GM10847 (cell line): ENCODE measurements around the gene CYGB.

ENCODE experiments used
- POLR2A ChIP-seq: IDR thresholded peaks from 2 replicates; pipeline ENCODE4 v1.6.1; 2011; ENCODE audit not compliant: insufficient read length; ENCODE audit errors: extremely low read depth

Gene CYGB

DNA sequence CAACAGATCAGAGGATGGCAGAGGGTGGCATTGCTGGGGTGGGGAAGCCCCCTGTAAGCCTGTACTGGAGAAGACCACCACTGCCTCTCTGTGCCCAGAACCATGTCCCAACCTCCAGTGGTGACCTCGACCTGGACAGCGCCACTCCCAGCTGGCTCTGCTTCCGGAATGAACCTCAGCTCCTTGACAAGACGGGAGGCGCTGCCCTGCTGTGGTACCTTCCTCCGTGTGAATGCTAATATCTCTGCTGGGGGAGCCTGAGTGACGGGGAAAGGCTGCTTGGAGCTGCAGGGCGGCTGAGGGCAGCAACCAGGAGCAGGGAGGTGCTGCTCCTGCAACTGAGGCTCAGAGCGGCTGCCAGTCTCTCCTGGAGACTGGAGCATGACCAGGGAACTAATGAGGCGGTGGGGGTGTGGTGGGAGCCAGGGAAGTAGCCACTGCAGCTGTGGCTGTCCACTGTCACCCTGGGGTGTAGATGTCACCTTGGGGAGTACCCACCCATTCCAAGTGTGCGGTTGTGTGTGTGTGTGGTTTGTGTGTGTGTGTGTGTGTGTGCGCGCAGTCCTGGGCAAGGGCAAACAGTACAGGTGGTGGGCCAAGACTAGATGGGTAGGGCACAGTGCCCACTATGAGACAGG is 8.5 kb upstream of the CYGB start:
- no peak for TF ChIP-seq POLR2A

DNA sequence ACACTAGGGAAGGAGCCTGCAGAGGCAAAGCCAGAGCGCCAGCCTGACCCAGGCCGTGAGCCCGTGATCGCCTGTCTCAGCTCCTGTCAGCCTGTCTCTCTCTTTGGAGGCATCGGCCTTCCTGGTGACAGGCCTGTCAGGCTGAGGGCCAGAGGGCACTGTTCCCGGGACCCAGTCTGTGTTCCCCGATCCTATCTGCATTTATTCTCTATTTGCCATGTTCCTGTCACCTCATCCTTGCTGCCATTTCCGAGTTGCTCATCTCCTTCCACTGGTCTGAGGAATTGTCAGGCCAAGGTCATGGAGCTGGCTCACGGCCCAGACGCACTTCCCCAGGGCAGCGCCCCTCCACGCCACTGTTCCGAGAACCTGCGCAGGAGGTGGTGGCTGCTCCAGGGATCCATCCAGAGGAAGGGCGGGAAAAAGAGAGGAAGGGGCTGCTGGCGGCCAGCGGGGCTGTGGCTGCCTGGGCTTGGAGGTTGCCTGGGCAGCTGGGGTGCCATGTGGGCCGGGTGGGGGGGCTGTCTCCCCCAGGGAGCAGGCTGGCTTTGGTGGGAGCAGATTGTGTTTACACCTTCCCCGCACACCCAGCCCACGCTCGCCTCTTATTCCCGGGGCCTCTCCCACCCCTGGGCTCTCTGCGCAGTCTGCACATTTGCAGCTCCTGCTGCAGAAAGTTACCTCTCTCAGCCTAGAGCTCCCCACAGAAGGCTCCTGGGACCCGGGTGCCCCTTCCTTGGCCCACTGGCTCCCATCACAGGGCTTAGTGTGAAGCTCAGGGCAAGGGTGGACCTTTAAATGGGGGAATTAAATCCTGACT is 7.2 kb upstream of the CYGB start:
- TF ChIP-seq POLR2A: no peak

DNA sequence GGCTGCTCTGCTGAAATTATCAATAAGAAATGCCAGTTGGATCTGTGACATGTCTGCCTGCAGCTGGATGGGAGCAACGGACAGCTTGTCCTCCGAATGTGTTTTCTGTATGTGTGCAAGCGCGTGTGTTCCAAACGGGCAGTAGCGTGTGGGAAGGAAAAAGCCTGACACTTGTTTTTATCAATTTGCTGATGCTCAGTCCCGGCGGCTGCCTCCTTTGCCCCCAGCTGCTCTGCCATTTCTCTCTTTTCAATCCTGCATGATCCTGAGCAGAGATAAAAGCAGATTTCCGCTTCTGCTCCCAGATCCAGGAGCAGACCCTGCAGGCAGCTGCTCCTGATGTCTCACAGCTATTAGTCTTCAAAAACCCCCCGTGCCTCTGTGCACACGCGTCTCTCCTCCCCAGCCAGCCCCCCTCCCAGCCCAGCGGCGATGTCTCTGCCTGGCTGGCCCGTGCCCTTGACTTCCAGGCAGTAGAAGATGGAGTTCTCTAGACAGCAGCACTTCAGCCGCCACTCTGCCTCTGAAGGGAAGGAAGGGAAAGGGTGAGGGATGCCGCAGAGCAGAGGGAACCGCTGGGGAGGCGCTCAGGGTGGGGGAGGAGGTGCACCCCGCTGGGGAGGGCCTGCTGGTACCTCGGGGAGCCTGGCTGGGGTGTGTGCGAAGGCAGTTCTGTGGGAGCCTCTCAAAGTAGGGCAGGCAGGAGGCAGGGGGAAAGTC is 6.5 kb upstream of the CYGB start:
- no peak for TF ChIP-seq POLR2A

DNA sequence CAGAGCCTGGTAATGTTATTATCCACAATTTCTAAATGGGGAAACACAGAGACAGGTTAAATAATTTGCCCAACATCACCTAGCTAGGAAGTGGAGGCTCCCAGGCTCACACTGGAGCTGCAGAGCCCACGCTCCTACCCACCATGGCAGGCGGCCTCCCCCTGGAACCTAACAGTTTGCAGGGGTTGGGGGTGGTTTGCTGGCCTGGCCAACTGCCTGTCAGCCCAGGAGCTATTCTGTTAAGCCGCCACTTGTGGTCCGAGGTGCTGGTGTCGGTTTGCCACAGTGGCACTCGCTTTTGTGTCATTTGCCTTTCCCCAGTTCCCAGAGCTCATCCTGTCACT is 5.9 kb upstream of the CYGB start:
- TF ChIP-seq POLR2A: no peak

DNA sequence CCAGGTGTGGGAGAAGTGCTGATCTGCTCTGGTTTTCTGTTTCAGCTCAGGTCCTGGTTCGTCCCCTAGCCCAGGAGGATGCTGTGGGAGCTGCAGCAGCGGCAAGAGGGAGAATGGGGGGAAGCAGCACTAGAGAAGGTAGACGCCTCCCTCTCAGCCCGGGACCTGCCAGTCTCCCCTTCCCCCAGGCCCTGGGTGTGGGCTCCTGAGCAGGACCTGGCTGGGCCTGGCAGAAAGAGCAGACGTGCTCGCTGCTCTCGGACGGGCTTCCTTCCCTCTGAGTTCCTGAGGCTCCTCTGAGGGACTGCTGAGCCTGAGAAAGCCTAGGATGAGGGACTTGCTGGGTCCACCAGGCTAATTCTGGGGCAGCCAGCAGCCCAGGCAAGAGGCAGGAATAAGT is 5.5 kb upstream of the CYGB start:
- TF ChIP-seq POLR2A: no peak

DNA sequence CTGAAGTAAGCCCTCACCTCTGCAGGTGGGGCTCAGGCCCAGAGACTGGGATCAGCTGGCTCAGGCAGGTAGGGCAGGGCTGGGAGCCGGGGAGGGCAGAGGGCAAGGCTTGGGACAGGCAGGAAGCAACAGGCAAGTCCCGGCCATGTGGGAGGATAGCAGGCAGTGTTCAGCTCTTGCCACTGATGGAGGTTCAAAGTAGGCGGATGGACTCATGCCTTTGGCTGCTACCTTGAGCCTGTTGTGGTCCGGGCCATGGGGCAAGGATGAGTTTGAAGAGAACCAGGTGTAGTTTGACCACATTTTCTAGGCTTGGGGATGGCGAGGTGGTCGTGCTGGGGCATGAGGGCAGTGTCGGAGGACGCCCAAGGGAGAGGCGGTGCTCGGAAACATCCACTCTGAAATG is 5.1 kb upstream of the CYGB start:
- TF ChIP-seq POLR2A: no peak

DNA sequence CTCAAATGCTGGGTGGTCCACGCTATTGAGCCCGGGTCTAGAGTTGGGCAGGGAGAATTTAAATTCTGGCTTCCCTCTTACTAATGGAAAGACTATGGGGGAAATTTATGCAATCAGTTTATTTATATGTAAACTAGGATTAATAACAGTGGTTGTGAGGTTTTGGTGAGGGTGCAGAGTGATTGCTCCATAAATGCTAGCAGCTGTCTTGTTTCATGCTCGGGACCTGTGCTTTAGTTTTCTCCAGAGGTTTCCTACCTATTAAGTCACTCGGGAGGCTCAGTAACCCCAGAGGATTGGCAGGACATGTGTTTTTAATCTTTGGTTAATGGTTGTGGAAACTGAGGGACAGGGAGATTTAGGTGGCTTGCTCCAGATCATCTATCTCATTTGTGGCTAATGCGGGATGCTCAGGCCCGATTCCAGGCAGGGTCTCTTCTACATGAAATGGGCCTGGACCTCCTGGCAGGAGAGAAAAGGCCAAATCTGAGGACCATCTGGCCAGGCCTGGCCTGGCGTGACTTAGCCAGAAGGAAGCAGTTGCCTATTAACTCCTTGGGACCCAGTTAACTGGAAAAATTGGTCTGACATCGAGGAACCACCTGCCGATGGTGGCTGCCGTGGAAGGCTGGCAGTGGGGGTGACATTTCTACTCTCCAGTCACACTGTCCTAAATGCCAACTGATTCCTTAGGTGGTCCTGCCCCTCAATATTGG is 4.4 kb upstream of the CYGB start:
- TF ChIP-seq POLR2A: no peak

DNA sequence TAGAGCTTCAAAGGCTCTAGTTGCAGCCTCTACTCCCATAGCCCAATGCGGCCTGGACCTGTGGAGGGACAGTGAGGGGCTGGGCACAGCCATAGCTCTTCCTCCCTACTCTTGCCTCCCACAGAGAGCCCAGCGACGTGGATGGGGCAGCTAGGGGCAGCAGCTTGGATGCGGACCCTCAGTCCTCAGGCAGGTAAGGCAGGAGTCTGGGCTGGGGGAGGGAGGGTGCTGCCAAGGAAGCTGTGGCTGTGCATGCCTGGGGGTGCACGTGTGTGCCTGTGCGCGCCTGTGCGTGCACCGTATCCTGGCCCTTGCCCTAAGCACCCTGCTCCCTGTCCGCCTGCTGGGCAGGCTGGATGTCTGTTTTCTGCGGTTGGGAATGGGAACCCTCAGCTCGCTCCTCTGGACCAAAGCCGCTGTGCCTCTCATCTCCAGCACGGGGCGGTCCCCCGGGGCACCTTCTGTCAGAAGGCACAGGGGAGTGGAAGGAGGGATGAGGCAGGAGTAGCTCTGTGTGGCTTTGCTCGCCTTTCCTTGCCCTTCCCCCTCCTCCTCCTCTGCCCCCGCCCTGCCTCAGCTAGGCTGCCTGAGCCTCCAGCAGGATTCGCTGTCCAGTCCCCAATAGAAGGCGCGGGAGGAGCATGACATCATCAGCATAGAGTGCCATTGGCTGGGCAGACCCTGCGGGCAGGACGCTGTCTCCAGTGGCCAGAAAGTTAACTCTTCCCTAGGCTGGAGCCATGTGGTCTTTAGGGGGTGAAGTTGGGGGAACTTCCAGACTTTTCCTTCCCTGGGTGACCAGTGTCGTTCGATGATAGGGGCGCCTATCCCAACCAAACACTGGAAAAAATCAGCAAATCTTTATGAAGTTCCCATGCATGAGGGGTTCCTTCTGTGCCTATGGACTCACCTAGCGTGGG is 3.1 kb upstream of the CYGB start:
- TF ChIP-seq POLR2A: no peak

DNA sequence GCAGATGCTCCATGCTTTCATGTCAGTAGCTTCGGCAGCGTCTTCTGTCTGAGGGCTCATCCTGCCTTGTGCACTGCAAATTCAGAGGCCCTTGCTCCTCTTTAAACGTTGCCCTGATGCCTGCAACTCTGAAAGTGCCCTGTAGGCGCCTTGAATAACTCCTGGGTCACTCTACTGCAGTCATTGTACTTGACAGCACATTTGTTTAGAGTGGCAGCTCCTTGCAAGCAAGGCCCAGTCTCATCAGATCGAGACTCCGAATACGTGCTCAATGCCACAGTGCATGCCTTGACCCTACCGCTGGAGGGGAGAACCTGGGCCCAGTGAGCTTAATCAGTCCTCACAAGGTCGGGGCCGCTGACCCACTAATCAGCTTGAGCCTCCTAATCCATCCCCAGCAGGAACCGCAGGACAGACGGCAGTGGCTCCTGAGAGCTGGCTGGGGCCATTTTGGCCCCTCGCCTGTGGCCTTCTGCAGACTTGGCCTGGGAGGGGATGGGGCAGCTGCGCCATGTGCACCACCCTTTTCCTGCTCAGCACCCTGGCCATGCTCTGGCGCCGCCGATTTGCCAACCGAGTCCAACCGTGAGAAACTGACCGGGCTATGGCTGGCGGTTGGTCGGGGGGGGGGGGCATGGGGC is 2.2 kb upstream of the CYGB start, which contains the start of gene PRCD:
Gene PRCD, plus strand, starts transcription at position 414 of the 641 bp plus-strand sequence. Its CDS starts 98 bp downstream, at position 512.
- no peak for TF ChIP-seq POLR2A

DNA sequence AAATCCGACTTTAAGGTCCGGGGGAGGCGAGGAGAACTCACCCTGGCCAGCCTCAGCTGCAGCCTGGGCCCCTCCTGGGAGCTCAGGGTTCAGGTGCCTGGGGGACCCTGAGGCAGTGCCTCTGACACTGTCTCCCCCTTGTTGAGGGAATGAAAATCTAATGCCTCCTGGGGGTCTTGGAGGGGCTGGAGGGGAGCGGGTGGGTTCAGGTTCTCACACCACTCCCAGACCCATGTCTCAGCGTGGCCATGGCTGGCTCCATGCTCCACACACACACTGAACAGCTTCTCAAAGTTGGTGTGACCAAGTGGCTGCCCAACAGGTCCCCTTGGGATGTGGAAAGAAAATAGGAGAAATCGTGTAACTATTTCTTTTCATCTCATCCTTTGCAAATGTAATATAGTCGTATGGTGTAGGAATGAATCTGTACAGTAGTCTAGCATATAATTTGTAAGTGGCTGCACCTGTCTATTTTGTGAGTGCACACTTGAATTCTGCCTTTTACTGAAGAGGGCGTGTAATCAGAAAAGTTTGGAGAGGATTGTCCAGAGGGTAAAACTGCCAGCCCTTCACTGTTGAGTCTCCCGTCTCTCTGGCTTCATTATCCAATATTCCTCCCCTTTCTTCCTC is 1.5 kb upstream of the CYGB start:
- TF ChIP-seq POLR2A: no peak

DNA sequence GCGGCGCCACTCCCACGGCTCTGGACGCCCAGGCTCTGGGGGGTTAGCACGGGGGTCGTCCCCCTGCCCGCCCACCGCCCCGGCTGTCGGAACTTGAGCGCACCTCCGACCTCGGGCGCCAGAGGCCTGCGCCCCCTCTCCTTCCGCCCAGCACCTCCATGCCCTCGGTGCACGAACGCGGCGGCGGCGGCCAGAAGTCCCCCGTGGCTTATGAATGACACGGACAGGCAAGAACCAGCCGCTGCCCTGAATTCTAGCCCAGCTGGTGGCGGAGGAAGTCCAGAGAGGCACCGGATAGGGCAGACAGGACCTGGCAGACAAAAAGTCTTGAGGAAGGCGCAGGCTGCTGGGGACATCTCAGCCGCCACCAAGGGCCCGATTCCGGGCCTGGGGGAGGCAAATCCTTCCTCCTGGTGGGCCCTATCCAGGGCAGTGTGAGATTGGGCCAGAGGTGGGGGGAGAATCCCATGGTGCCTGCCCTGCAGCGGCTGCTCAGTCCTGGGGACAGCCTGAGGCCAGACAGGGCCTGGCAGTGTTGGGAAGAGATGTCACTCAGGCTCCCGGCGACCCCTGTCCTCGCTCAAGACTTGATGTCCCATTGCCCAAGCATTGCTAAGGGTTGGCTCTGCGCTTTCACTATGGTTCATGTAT is 897 bp upstream of the CYGB start:
- TF ChIP-seq POLR2A: no peak

DNA sequence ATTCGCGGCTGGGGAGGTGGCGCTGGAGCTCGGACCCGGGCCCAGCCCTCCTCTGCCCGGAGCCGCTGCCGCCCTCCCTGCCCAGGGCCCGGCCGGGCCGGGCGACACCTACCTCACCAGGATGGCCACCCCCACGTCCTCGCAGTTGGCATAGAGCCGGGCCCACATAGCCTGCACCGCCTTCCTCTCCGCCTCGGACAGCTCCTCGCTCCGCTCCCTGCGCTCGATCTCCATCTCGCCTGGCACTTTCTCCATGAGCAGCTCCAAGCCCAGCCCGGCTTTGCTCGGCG is 276 bp downstream of the CYGB start:
- TF ChIP-seq POLR2A: no peak
